GM21381 (cell line): Measurements from ENCODE around the gene DEAF1.
"Not testable (repeated sequence)": the region's sequence is repeated elsewhere in the genome, so short reads cannot be mapped to it uniquely, and the experiment has no call there.

Experiments
- ATAC-seq: cut with Tn5 transposase; IDR thresholded peaks from one replicate; pipeline ENCODE4 v1.9.1; 2021; ENCODE audit warnings: mild to moderate bottlenecking, moderate library complexity; ENCODE audit not compliant: unreplicated experiment

The DEAF1 gene

GRCh38 chr11:647672-648158, 47.3 kb downstream of the DEAF1 start:
- ATAC-seq = not testable (repeated sequence)

GRCh38 chr11:646214-646613, 48.8 kb downstream of the DEAF1 start:
- no peak for ATAC-seq

GRCh38 chr11:645536-645935, 49.5 kb downstream of the DEAF1 start:
- no peak for ATAC-seq

GRCh38 chr11:643849-644738, 50.9 kb downstream of the DEAF1 start:
- no peak for ATAC-seq

- ATAC-seq = no peak
Measured at GRCh38 chr11:643366-643765, 51.7 kb downstream of the DEAF1 start.

GRCh38 chr11:641806-642370, 53.1 kb downstream of the DEAF1 start:
- ATAC-seq = no peak

- no peak for ATAC-seq
Measured at GRCh38 chr11:640021-640706, 54.9 kb downstream of the DEAF1 start.

GRCh38 chr11:639332-639955, 55.6 kb downstream of the DEAF1 start:
- no peak for ATAC-seq

- ATAC-seq = no peak
Measured at GRCh38 chr11:638631-639331, 56.2 kb downstream of the DEAF1 start.

GRCh38 chr11:637593-638521, 57.2 kb downstream of the DEAF1 start:
- ATAC-seq = no peak

- ATAC-seq = no peak
Measured at GRCh38 chr11:637333-637592, 57.8 kb downstream of the DEAF1 start.

- ATAC-seq = no peak
Measured at GRCh38 chr11:636511-637332, 58.3 kb downstream of the DEAF1 start, which contains the start of gene DRD4. Gene DRD4, plus strand, starts transcription at chr11:637269. Its CDS starts 36 bp downstream, at chr11:637305.

- no peak for ATAC-seq
Measured at GRCh38 chr11:635945-636510, 59.0 kb downstream of the DEAF1 start.

- no peak for ATAC-seq
Measured at GRCh38 chr11:630871-631270, 64.2 kb downstream of the DEAF1 start.

GRCh38 chr11:629237-629583, 65.8 kb downstream of the DEAF1 start:
- ATAC-seq = no peak

- no peak for ATAC-seq
Measured at GRCh38 chr11:628056-628455, 67.0 kb downstream of the DEAF1 start.

GRCh38 chr11:627308-627576, 67.8 kb downstream of the DEAF1 start:
- ATAC-seq = no peak

GRCh38 chr11:626475-627307, 68.3 kb downstream of the DEAF1 start, which contains the start of gene SCT:
Gene SCT, minus strand, starts transcription at chr11:627181. Its CDS starts 38 bp downstream, at chr11:627143.
- no peak for ATAC-seq
